Ovary (tissue), 3 donors: ENCODE measurements around the gene STOML3.

Experiments
- EP300 ChIP-seq: sonication (generic); formaldehyde crosslinking; IDR thresholded peaks from one replicate; pipeline ENCODE4 v1.6.1; 2017; ENCODE audit warnings: antibody characterized with exemption
- POLR2A ChIP-seq: fragments of 450-650 bp; IDR thresholded peaks from one replicate; pipeline ENCODE4 v1.6.1; 2017; ENCODE audit warnings: antibody characterized with exemption, mild to moderate bottlenecking, moderate library complexity
- TF ChIP-seq, protein P1 (sequence below), 3 donors: fragments of 450-650 bp in 2 of 3; fragments of 200-600 bp in 1 of 3; IDR thresholded peaks; one replicate each; pipeline versions ENCODE4 v1.5.1 to v1.8.0; 2016 to 2022; ENCODE audit warnings: antibody characterized with exemption in 3 of 3, mild to moderate bottlenecking in 1 of 3
- donor health status: DM: no; HTN: no; CAD: no.

- no peak for TF ChIP-seq POLR2A
- TF ChIP-seq, protein P1, sequence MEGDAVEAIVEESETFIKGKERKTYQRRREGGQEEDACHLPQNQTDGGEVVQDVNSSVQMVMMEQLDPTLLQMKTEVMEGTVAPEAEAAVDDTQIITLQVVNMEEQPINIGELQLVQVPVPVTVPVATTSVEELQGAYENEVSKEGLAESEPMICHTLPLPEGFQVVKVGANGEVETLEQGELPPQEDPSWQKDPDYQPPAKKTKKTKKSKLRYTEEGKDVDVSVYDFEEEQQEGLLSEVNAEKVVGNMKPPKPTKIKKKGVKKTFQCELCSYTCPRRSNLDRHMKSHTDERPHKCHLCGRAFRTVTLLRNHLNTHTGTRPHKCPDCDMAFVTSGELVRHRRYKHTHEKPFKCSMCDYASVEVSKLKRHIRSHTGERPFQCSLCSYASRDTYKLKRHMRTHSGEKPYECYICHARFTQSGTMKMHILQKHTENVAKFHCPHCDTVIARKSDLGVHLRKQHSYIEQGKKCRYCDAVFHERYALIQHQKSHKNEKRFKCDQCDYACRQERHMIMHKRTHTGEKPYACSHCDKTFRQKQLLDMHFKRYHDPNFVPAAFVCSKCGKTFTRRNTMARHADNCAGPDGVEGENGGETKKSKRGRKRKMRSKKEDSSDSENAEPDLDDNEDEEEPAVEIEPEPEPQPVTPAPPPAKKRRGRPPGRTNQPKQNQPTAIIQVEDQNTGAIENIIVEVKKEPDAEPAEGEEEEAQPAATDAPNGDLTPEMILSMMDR (IDR thresholded peaks at IDR 0.05), result no peak
- no peak for TF ChIP-seq EP300
Observed at GRCh38 chr13:39038569-39039030, 48.0 kb upstream of the STOML3 start.
